Measurements from ENCODE around the gene MRM3. TPM values are rescaled to one million over a fixed set of nuclear protein-coding genes. Genes with fewer than 3 reads are reported as not detected.
"Not testable (repeated sequence)": the region's sequence is repeated elsewhere in the genome, so short reads cannot be mapped to it uniquely, and the experiment has no call there.

MRM3 gene
- total and polyA plus RNA-seq, 9 donors = 12.8 to 16.4 (median 14.0) TPM

DNA sequence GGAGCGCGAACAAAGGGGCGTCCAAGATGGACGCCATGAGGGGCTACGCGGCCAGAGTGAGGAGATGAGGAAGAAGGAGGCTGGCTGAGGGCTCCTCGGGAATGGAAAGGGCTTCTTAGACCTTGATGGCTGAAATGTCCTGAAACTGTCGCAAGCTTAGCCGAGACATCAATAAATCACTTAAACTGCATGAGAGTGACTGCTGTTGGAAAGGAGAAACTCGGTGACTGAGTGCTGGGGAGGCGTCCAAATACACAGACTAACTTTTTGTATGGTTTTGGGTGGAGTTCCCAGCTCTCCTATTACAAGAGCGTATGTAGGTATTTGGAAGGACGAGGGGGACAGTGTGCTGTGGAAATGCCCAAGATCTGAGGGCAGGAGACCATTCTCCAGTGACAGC, 28.7 kb upstream of the MRM3 start:
- Histone ChIP-seq H3K4me3 (ENCODE audit: low read length) (no peak overlapping the region), H3K27me3 (ENCODE audit: control insufficient read depth, insufficient read depth, low read length) (no peaks in the 10 kb centered on the region), H3K9me3 (replicated peaks; ENCODE audit: control insufficient read depth, low read depth, low read length) (no peaks in the 10 kb centered on the region), H3K4me1 (ENCODE audit: control insufficient read depth, insufficient read depth, low read length) (peaks cover 19% of the 10 kb centered on the region), H3K36me3 (ENCODE audit: control insufficient read depth, insufficient read depth, low read length) (peaks cover 11% of the 10 kb centered on the region), H3K27ac (ENCODE audit: low read length) (peak overlapping the region; percentile 35)
- DNase-seq = peak; percentile 54
- WGBS (ENCODE audit: insufficient coverage) = 90% methylated on average over 8 of the region's 13 CpGs

DNA sequence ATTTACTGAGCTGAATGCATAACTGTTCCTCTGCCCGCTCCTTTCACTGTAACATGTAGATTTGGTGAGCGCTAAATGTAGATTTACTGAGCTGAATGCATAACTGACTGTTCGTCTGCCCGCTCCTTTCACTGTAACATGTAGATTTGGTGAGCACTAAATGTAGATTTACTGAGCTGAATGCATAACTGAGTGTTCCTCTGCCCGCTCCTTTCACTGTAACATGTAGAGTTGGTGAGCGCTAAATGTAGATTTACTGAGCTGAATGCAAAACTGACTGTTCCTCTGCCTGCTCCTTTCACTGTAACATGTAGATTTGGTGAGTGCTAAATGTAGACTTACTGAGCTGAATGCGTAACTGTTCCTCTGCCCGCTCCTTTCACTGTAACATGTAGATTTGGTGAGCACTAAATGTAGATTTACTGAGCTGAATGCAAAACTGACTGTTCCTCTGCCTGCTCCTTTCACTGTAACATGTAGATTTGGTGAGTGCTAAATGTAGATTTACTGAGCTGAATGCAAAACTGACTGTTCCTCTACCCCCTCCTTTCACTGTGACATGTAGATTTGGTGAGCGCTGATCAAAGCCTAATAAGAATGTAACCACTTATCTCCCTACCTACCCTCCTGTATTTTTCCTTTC, 26.7 kb upstream of the MRM3 start:
- not testable (repeated sequence) for DNase-seq; H3K9me3 ChIP-seq (replicated peaks; ENCODE audit: control insufficient read depth, low read depth, low read length); H3K27ac ChIP-seq (ENCODE audit: low read length); H3K4me3 ChIP-seq (ENCODE audit: low read length); H3K27me3 ChIP-seq (ENCODE audit: control insufficient read depth, insufficient read depth, low read length)
- WGBS (ENCODE audit: insufficient coverage) = 100% methylated on average over 5 of the region's 9 CpGs
- Histone ChIP-seq H3K4me1 (ENCODE audit: control insufficient read depth, insufficient read depth, low read length) (peaks cover 17% of the 10 kb centered on the region), H3K36me3 (ENCODE audit: control insufficient read depth, insufficient read depth, low read length) (peaks cover 21% of the 10 kb centered on the region)

DNA sequence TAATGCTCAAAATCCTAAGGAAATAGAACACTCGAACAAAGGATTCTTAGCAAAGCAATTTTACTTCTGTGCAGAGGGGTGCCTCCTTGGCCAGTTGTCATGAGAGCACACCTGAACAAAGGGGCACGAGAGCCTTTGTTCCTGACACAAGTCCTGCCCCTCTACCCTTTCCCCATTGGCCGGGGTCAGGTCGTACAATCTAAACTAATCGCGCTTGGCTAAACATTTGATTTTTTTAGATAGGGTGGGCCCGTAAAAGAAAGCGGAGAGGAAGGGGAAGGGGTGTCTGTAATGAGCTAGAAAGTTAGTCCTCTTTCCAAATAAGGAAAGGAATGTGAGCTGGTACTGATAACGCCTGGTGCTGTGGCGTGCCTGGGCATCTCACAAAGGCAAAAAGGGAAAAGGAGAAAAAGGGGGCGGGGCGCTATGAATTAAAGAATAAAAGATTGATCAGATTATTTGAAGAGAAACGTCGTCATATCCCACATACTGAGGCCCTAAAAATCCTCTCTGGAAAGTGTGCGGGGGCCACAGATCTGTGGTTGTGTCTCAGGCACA, 26.1 kb upstream of the MRM3 start:
- not testable (repeated sequence) for DNase-seq; H3K27ac ChIP-seq (ENCODE audit: low read length); H3K27me3 ChIP-seq (ENCODE audit: control insufficient read depth, insufficient read depth, low read length); H3K9me3 ChIP-seq (replicated peaks; ENCODE audit: control insufficient read depth, low read depth, low read length); H3K4me3 ChIP-seq (ENCODE audit: low read length)
- H3K36me3 ChIP-seq (ENCODE audit: control insufficient read depth, insufficient read depth, low read length) = peaks cover 27% of the 10 kb centered on the region
- H3K4me1 ChIP-seq (ENCODE audit: control insufficient read depth, insufficient read depth, low read length) = peaks cover 10% of the 10 kb centered on the region
- WGBS (ENCODE audit: insufficient coverage) = 67% methylated on average over 6 of the region's 15 CpGs

DNA sequence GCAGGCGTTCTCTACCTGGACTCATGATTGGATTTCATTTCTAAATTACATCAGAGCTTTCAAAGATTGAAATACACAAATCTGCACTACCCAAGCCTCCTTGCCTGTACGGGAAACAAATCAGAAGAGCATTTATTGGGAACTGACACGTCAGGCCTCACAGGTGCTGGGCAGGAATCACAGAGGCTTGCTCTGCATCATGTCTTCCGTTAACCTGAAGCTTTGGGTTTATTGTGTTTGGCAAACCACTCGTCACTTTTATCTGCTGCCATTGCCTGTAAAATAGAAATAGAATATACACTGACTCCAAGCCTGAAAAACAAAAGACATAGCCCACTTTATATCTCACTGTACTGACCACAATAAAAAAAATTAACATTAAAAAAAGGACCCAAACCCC, 22.2 kb upstream of the MRM3 start:
- Histone ChIP-seq H3K27me3 (ENCODE audit: control insufficient read depth, insufficient read depth, low read length) (no peaks in the 10 kb centered on the region), H3K36me3 (ENCODE audit: control insufficient read depth, insufficient read depth, low read length) (peaks cover 35% of the 10 kb centered on the region), H3K9me3 (replicated peaks; ENCODE audit: control insufficient read depth, low read depth, low read length) (no peaks in the 10 kb centered on the region), H3K4me1 (ENCODE audit: control insufficient read depth, insufficient read depth, low read length) (no peaks in the 10 kb centered on the region), H3K4me3 (ENCODE audit: low read length) (no peak overlapping the region), H3K27ac (ENCODE audit: low read length) (no peak overlapping the region)
- no peak for DNase-seq
- WGBS (ENCODE audit: insufficient coverage) = 93% methylated on average over 3 of the region's 5 CpGs

DNA sequence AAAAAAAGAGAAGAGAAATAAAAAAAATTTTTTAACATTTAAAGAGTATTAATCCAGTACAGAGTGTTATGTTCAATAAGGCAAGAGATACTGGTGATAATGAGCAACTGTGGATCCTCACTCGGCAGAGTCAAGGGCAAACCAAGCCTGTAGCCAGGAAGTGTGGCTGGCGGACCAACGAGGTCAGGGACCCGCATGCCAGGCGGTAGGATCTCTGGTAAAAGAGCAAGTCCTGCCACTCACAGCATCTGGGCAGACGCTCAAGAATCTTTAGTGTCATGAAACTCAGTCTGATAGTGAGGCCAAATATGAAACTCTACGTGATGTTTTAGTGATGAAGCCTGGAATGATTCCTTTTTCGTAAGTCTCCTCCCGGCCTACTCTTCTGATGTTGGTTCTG, 21.8 kb upstream of the MRM3 start:
- Histone ChIP-seq H3K36me3 (ENCODE audit: control insufficient read depth, insufficient read depth, low read length) (peaks cover 39% of the 10 kb centered on the region), H3K4me3 (ENCODE audit: low read length) (no peak overlapping the region), H3K4me1 (ENCODE audit: control insufficient read depth, insufficient read depth, low read length) (no peaks in the 10 kb centered on the region), H3K27me3 (ENCODE audit: control insufficient read depth, insufficient read depth, low read length) (no peaks in the 10 kb centered on the region), H3K27ac (ENCODE audit: low read length) (no peak overlapping the region), H3K9me3 (replicated peaks; ENCODE audit: control insufficient read depth, low read depth, low read length) (no peaks in the 10 kb centered on the region)
- DNase-seq = no peak
- WGBS (ENCODE audit: insufficient coverage) = 93% methylated on average over 9 of the region's 9 CpGs

DNA sequence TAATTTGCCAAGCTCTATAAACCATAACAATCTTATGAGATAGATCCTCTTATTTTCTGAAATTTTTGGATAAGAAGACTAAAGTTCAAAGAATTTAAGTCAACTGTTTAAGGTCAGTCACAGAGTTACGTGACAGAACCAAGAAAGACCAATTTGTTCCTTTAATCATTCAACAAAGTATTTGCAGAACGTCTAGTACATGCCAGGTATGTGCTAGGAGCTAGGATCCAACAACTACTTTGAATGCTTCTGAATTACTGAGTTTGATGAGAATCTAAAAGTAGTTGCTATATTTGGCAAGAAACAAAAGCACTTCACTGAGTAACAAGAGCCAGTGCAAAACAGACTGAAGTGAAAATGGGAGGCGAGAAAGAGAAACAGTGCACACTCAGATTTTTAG, 15.1 kb upstream of the MRM3 start:
- DNase-seq = no peak
- Histone ChIP-seq H3K27ac (ENCODE audit: low read length) (no peak overlapping the region), H3K4me3 (ENCODE audit: low read length) (no peak overlapping the region), H3K9me3 (replicated peaks; ENCODE audit: control insufficient read depth, low read depth, low read length) (no peaks in the 10 kb centered on the region), H3K36me3 (ENCODE audit: control insufficient read depth, insufficient read depth, low read length) (peaks cover 55% of the 10 kb centered on the region), H3K27me3 (ENCODE audit: control insufficient read depth, insufficient read depth, low read length) (no peaks in the 10 kb centered on the region), H3K4me1 (ENCODE audit: control insufficient read depth, insufficient read depth, low read length) (no peaks in the 10 kb centered on the region)
- 93% methylated on average over 1 of the region's 3 CpGs for WGBS (ENCODE audit: insufficient coverage)

DNA sequence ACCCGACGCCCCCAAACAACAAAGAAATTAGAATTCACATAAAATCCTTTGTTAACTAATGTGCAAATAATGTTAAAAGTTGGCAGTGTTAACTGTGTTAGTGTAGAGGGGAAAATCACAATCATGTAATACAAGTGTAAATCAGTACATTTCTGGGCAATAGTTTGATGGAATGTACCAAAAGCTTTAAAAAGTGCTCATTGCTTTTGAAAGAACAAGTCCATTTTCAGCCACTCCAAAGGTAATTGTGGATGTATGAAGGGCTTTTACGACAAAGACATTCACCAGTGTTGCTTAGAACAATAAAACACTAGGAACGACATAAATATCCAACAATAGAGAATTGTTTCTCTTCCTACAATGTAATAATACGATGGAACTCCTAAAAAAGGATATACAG, 9.1 kb upstream of the MRM3 start:
- Histone ChIP-seq H3K4me3 (ENCODE audit: low read length) (no peak overlapping the region), H3K4me1 (ENCODE audit: control insufficient read depth, insufficient read depth, low read length) (no peaks in the 10 kb centered on the region), H3K27me3 (ENCODE audit: control insufficient read depth, insufficient read depth, low read length) (no peaks in the 10 kb centered on the region), H3K27ac (ENCODE audit: low read length) (no peak overlapping the region), H3K36me3 (ENCODE audit: control insufficient read depth, insufficient read depth, low read length) (peaks cover 71% of the 10 kb centered on the region), H3K9me3 (replicated peaks; ENCODE audit: control insufficient read depth, low read depth, low read length) (no peaks in the 10 kb centered on the region)
- no peak for DNase-seq
- no CpG with 5 or more reads among the region's 5 CpGs for WGBS (ENCODE audit: insufficient coverage)

DNA sequence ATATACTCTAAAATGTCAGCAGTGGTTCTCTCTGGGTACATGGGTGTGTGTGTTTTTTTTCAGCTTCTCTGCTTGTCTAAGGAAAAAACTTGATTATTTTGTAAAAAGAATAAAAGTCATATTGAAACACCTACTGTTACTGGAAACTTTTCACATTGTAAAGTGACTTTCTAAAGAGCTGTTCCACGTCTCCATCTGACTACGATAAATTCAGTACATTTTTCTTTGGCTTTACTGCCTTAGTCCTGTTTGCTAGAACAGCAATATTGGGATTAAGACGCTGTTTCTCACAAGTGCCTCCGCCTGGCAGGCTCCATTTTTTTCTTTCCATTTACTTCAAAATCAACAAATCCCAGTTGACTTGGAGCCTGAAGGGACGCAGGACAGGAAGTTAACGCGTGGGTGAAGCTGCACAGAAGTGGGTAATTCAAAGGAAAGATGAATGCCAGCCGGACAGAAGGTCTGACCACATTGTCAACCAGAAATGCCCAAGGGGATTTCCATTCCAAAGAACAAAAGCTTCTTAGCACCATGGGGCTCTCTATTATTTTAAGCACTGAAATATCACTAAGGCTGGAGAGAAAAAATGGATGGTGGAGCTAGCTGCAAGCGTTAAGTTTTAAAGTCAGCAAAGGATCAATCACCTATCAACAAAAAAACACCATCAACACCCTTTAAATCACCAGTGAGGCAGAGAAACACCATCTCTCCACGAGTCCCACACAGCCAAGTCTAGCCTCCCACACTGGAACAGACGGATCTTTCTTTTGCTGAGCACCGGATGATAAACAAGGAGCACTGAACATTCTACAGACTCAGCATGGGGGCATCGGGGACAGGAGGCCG, 8.5 kb upstream of the MRM3 start:
- Histone ChIP-seq H3K4me3 (ENCODE audit: low read length) (no peak overlapping the region), H3K27me3 (ENCODE audit: control insufficient read depth, insufficient read depth, low read length) (no peaks in the 10 kb centered on the region), H3K9me3 (replicated peaks; ENCODE audit: control insufficient read depth, low read depth, low read length) (no peaks in the 10 kb centered on the region), H3K36me3 (ENCODE audit: control insufficient read depth, insufficient read depth, low read length) (peaks cover 74% of the 10 kb centered on the region), H3K27ac (ENCODE audit: low read length) (no peak overlapping the region), H3K4me1 (ENCODE audit: control insufficient read depth, insufficient read depth, low read length) (no peaks in the 10 kb centered on the region)
- WGBS (ENCODE audit: insufficient coverage) = 73% methylated on average over 10 of the region's 14 CpGs
- DNase-seq = no peak

DNA sequence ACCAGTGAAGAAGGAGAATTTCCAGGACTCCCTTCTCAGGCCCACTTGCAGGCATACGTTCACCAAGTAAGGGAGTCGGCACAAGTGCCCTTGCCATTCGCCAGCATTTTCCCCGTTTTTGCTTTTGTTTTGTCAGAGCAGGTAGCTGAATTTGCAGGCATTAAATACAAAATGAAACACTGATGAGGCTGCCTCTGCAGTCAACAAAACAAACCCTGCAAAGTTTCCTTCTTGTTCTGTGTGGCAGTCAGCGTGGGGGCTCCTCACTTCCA, 7.9 kb upstream of the MRM3 start:
- H3K4me3 ChIP-seq (ENCODE audit: low read length) = no peak overlapping the region
- WGBS (ENCODE audit: insufficient coverage) = 90% methylated on average over 3 of the region's 5 CpGs
- H3K9me3 ChIP-seq (replicated peaks; ENCODE audit: control insufficient read depth, low read depth, low read length) = no peaks in the 10 kb centered on the region
- no peak for DNase-seq
- H3K36me3 ChIP-seq (ENCODE audit: control insufficient read depth, insufficient read depth, low read length) = peaks cover 72% of the 10 kb centered on the region
- no peak overlapping the region for H3K27ac ChIP-seq (ENCODE audit: low read length)
- no peaks in the 10 kb centered on the region for H3K4me1 ChIP-seq (ENCODE audit: control insufficient read depth, insufficient read depth, low read length)
- no peaks in the 10 kb centered on the region for H3K27me3 ChIP-seq (ENCODE audit: control insufficient read depth, insufficient read depth, low read length)

DNA sequence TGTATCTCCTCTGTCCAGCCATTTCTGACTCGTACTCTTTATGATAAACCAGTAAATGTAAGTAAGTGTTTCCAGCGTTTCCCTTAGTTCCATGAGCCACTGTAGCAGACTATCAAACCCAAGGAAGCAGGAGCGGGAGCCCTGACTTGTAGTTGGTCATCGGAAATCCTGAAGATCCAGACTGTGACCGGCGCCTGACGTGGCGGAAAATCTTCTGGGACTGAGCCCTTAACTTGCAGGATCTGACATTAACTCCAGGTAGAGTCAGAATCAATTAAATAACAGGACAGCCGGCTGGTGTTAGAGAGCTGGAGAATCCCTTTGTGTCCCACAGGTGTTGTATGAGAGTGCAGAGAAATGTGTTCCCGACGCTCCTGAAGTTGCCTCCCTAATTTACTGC, 4.1 kb upstream of the MRM3 start:
- Histone ChIP-seq H3K4me1 (ENCODE audit: control insufficient read depth, insufficient read depth, low read length) (peaks cover 10% of the 10 kb centered on the region), H3K36me3 (ENCODE audit: control insufficient read depth, insufficient read depth, low read length) (peaks cover 54% of the 10 kb centered on the region), H3K27me3 (ENCODE audit: control insufficient read depth, insufficient read depth, low read length) (no peaks in the 10 kb centered on the region), H3K27ac (ENCODE audit: low read length) (no peak overlapping the region), H3K9me3 (replicated peaks; ENCODE audit: control insufficient read depth, low read depth, low read length) (no peaks in the 10 kb centered on the region), H3K4me3 (ENCODE audit: low read length) (no peak overlapping the region)
- WGBS (ENCODE audit: insufficient coverage) = 88% methylated on average over 6 of the region's 11 CpGs
- no peak for DNase-seq
